PFSK-1 (cell line): ENCODE data around the gene COMTD1.

Experiments used
- FOXP2 ChIP-seq: optimal IDR thresholded peaks from 2 replicates; pipeline ENCODE3; 2011; ENCODE audit warnings: borderline replicate concordance, control low read depth, inconsistent platforms; ENCODE audit not compliant: insufficient read depth; ENCODE audit errors: extremely low read length, extremely low read depth
- POLR2AphosphoS5 ChIP-seq: IDR thresholded peaks from 2 replicates; pipeline ENCODE4 v1.6.1; 2012; ENCODE audit warnings: low read depth, mild to moderate bottlenecking, control low read depth, low read length, moderate library complexity
- REST ChIP-seq, 2 experiments: IDR thresholded peaks; 2 replicates each; pipeline versions ENCODE4 v1.6.1 to v1.8.0; 2011 to 2012; ENCODE audit warnings: low read depth in 2 of 2, low read length in 2 of 2, control low read depth in 1 of 2, inconsistent platforms in 1 of 2, mild to moderate bottlenecking in 1 of 2, moderate library complexity in 1 of 2; ENCODE audit not compliant: insufficient read depth in 1 of 2
- SIN3A ChIP-seq: IDR thresholded peaks from 2 replicates; pipeline ENCODE4 v1.6.1; 2012; ENCODE audit warnings: mild to moderate bottlenecking, low read length, moderate library complexity, borderline replicate concordance; ENCODE audit not compliant: insufficient read depth
- TAF1 ChIP-seq: IDR thresholded peaks from 2 replicates; pipeline ENCODE4 v1.6.1; 2012; ENCODE audit warnings: low read length, control low read depth, borderline replicate concordance; ENCODE audit not compliant: insufficient read depth

GRCh38 chr10:75230600-75231038, 5.1 kb downstream of the COMTD1 start:
- TF ChIP-seq REST (IDR thresholded peaks at IDR 0.05; ENCODE audit: insufficient read depth in 1 of 2, low read depth in 2 of 2, low read length in 2 of 2) (no peak), TAF1 (no peak), SIN3A (no peak), POLR2AphosphoS5 (no peak), FOXP2 (no peak)
